Measurements from ENCODE around the gene SLC12A7. TPM values are rescaled to one million over a fixed set of nuclear protein-coding genes. Genes with fewer than 3 reads are reported as not detected.

SLC12A7 gene
- total RNA-seq, 6 experiments from 2014 or later, result 0.07 to 0.09 (median 0.09) TPM; not detected in 3

GRCh38 chr5:1055896-1056610, 55.8 kb downstream of the SLC12A7 start:
- H3K4me3 Mint-ChIP-seq, result no peak overlapping the region
- H3K36me3 Mint-ChIP-seq (ENCODE audit: low read depth), result no peaks in the 10 kb centered on the region
- peaks cover 14% of the 10 kb centered on the region for H3K9me3 Mint-ChIP-seq

DNA sequence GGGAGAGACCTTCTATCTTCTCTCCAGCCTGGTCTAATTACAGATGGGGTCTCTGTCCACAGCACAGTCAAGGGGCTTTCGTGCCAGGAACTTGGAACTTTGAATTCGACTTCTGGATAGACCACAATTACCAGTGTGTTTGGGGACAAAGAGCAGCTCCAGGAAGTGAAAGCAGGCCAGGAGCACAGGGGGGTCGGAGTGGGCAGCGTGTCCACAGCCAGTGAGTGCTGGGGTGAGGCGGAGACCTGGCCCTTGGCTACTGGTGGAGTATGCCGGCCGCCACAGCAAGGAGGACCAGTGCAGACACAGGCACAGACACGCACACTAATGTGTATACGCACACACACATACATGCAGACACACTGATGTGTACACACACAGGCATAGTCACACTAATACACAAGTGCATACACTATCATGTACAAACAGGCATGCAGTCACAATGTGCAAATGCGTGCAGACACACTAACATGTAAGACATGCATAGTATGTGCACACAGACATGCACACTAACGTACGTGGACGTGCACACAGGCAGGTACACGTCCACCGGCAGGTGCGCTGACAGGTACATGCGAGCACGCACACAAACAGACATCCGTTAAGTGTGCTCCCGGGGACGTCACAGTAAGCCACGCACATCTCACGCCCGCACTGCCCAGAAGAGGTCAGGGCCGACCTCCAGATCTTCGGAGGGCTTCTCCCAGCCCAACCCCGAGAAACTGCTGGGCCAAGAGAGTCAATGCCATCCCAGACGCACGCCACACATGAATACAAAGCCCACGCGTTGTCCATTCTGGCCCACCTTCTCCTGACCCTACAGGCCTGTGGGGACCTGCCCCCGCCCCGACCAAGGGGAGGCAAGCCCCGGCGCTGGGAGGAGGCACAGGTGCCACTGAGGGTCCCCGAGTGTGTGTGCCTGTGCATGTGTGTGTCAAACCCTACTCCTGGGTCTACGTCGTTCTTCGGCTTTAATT, 56.8 kb downstream of the SLC12A7 start:
- TF ChIP-seq CTCF (IDR thresholded peaks at IDR 0.05), result no peak
- H3K9me3 Mint-ChIP-seq, result peaks cover 11% of the 10 kb centered on the region; the same call in 1 of the 2 replicates

More at GRCh38 chr5:1055896-1056610, 55.8 kb downstream of the SLC12A7 start:
- H3K27me3 Mint-ChIP-seq (ENCODE audit: insufficient read depth), result no peaks in the 10 kb centered on the region; the same call in 1 of the 2 replicates
- no peak overlapping the region for H3K27ac Mint-ChIP-seq
- no peak for TF ChIP-seq CTCF (IDR thresholded peaks at IDR 0.05)
- H3K4me1 Mint-ChIP-seq (ENCODE audit: low read depth), result no peaks in the 10 kb centered on the region
- no peak for DNase-seq

DNA sequence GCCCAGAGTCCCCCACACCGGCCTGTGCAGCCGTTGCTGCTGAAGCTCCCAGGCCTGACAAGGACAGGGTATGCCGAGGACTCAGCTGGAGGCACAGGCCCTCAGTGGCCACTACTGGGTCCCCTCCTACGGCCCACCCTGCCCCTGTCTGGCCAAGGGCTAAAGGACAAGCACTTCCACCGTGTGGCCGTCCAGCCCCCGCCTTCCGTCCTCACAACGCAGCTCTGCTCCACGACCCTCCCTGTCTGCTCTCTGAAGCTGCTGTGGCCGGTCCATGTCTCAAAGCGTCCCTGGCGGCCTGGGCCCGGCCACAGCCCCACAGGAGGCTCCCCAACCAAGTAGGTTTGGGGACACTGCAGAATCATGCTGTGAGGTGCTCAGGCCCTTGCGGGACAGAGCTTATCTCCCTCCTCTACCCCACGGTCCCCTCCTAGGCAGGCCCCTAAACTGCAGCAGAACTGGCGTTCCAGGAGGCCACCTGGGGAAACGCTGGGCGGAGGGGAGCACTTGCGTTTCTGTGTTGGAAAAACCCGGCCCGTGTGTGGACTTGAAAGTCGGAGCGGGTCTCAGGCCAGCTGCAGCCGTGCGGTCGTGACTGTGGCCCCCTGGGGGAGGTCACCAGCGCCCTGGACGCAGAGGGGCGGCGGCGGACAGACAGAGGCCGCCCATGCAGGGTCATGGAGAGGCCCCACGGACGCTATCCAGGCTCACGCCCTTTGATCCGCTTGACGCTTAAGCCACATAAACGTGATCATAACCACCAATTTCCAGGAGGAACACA, 57.7 kb downstream of the SLC12A7 start:
- Mint-ChIP-seq H3K4me3 (no peak overlapping the region), H3K4me1 (ENCODE audit: low read depth) (no peaks in the 10 kb centered on the region)

More for the DNA sequence above, 56.8 kb downstream of the SLC12A7 start:
- Mint-ChIP-seq H3K4me3 (no peak overlapping the region), H3K36me3 (ENCODE audit: low read depth) (no peaks in the 10 kb centered on the region), H3K27ac (no peak overlapping the region), H3K27me3 (ENCODE audit: insufficient read depth) (peaks cover 2% of the 10 kb centered on the region), H3K4me1 (ENCODE audit: low read depth) (no peaks in the 10 kb centered on the region)
- no peak for DNase-seq

GRCh38 chr5:1053391-1054017, 58.4 kb downstream of the SLC12A7 start:
- no peak for DNase-seq
- H3K4me3 Mint-ChIP-seq, result no peak overlapping the region
- TF ChIP-seq CTCF (IDR thresholded peaks at IDR 0.05), result no peak
- peaks cover 12% of the 10 kb centered on the region; the same call in 1 of the 2 replicates for H3K9me3 Mint-ChIP-seq
- H3K27me3 Mint-ChIP-seq (ENCODE audit: insufficient read depth), result peaks cover 3% of the 10 kb centered on the region
- no peak overlapping the region for H3K27ac Mint-ChIP-seq
- no peaks in the 10 kb centered on the region for H3K4me1 Mint-ChIP-seq (ENCODE audit: low read depth)
- H3K36me3 Mint-ChIP-seq (ENCODE audit: low read depth), result no peaks in the 10 kb centered on the region

More for the DNA sequence above, 57.7 kb downstream of the SLC12A7 start:
- H3K27me3 Mint-ChIP-seq (ENCODE audit: insufficient read depth), result peaks cover 2% of the 10 kb centered on the region
- DNase-seq, result no peak
- H3K9me3 Mint-ChIP-seq, result peaks cover 12% of the 10 kb centered on the region; the same call in 1 of the 2 replicates
- no peak overlapping the region for H3K27ac Mint-ChIP-seq
- no peaks in the 10 kb centered on the region for H3K36me3 Mint-ChIP-seq (ENCODE audit: low read depth)
- no peak for TF ChIP-seq CTCF (IDR thresholded peaks at IDR 0.05)

All from HFFc6 (cell line).